ENCODE data around the gene ZMIZ1.
A peak's percentile ranks its signal among the peaks of the same experiment; 100 is the strongest.

ZMIZ1 gene

DNA sequence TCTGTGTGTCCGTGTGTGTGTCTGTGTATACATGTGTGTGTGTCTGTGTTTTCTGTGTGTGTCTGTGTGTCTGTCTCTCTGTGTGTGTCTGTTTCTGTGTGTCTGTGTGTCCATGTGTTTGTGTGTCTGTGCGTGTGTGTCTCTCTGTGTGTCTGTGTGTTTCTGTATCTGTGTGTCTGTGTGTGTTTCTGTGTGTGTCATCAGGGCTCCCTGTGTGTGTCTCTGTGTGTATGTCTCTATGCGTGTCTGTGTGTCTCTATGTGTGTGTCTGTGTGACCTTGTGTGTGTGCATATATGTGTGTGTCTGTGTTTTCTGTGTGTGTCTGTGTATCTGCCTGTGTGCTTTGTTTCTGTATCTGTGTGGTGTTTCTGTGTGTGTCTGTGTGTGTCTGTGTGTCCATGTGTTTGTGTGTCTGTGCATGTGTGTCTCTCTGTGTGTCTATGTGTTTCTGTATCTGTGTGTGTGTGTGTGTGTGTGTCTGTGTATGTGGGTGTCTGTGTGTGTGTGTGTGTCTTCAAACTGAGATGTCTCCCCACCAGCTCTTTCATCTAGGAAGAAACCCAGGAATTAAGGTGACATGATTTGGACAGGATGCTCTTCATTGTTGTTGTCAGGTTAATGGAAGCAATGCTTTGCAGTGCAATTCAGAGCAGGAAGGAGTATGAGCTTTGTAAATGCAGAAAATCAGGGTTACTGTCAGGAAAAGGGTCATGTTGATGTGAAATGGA, 257.8 kb downstream of the ZMIZ1 start:
- H4K20me1 ChIP-seq (ENCODE audit: insufficient read depth, low read length, poor library complexity, severe bottlenecking): no peaks in the 10 kb centered on the region
- TF ChIP-seq EZH2phosphoT487 (IDR thresholded peaks at IDR 0.05; ENCODE audit: borderline replicate concordance): no peak
- TF ChIP-seq, protein P1, sequence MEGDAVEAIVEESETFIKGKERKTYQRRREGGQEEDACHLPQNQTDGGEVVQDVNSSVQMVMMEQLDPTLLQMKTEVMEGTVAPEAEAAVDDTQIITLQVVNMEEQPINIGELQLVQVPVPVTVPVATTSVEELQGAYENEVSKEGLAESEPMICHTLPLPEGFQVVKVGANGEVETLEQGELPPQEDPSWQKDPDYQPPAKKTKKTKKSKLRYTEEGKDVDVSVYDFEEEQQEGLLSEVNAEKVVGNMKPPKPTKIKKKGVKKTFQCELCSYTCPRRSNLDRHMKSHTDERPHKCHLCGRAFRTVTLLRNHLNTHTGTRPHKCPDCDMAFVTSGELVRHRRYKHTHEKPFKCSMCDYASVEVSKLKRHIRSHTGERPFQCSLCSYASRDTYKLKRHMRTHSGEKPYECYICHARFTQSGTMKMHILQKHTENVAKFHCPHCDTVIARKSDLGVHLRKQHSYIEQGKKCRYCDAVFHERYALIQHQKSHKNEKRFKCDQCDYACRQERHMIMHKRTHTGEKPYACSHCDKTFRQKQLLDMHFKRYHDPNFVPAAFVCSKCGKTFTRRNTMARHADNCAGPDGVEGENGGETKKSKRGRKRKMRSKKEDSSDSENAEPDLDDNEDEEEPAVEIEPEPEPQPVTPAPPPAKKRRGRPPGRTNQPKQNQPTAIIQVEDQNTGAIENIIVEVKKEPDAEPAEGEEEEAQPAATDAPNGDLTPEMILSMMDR (conservative IDR thresholded peaks at IDR 0.05; ENCODE audit: low read length): no peak
- no peaks in the 10 kb centered on the region for H3K36me3 ChIP-seq (ENCODE audit: insufficient read depth, low read length)
- no peaks in the 10 kb centered on the region for H3K9me2 ChIP-seq (replicated peaks; ENCODE audit: low read depth, low read length)
- no peak overlapping the region for H3K4me3 ChIP-seq (ENCODE audit: low read length, poor library complexity, severe bottlenecking)
- no peaks in the 10 kb centered on the region for H3K79me2 ChIP-seq (ENCODE audit: insufficient read depth, low read length)
- no peaks in the 10 kb centered on the region for H3K9me3 ChIP-seq (ENCODE audit: insufficient read depth, low read depth, low read length)
- H3K9ac ChIP-seq (ENCODE audit: low read depth, low read length, poor library complexity, severe bottlenecking): peak overlapping the region; percentile 84
- H3K4me2 ChIP-seq (ENCODE audit: low read depth, low read length, poor library complexity, severe bottlenecking): no peak overlapping the region
- peaks cover 17% of the 10 kb centered on the region for H3F3A ChIP-seq (ENCODE audit: low read depth)
- H3K4me1 ChIP-seq (ENCODE audit: insufficient read depth, low read length, poor library complexity, severe bottlenecking): peaks cover 60% of the 10 kb centered on the region
- no peak overlapping the region for H2AFZ ChIP-seq (ENCODE audit: low read length)
- H3K27me3 ChIP-seq (ENCODE audit: insufficient read depth, low read length, poor library complexity, severe bottlenecking): no peaks in the 10 kb centered on the region

DNA sequence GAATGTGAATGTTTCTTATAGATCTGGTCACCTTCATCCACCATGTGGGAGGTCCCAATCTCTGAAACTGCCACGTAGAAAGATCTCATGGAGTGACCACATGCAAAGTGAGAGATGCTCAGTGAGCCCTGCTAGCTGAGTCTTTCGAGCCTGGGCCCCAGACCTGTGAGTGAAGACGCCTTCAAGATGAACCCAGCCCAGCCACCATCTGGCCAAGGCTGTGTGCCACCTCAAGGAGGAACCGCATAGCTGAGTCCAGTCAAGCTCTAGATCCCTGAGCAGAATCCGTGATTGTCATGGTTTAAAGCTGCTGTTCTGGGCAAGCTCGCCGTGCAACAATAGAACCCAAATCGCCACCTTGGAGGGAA, 258.3 kb downstream of the ZMIZ1 start:
- H2AFZ ChIP-seq (ENCODE audit: low read length): no peak overlapping the region
- H3K79me2 ChIP-seq (ENCODE audit: insufficient read depth, low read length): no peaks in the 10 kb centered on the region
- no peak for TF ChIP-seq EZH2phosphoT487 (IDR thresholded peaks at IDR 0.05; ENCODE audit: borderline replicate concordance)
- TF ChIP-seq, protein P1 (conservative IDR thresholded peaks at IDR 0.05; ENCODE audit: low read length): no peak
- H3K4me2 ChIP-seq (ENCODE audit: low read depth, low read length, poor library complexity, severe bottlenecking): no peak overlapping the region
- no peak overlapping the region for H3K9ac ChIP-seq (ENCODE audit: low read depth, low read length, poor library complexity, severe bottlenecking)
- no peaks in the 10 kb centered on the region for H3K9me3 ChIP-seq (ENCODE audit: insufficient read depth, low read depth, low read length)
- H3F3A ChIP-seq (ENCODE audit: low read depth): peaks cover 12% of the 10 kb centered on the region
- no peaks in the 10 kb centered on the region for H3K27me3 ChIP-seq (ENCODE audit: insufficient read depth, low read length, poor library complexity, severe bottlenecking)
- no peak overlapping the region for H3K4me3 ChIP-seq (ENCODE audit: low read length, poor library complexity, severe bottlenecking)
- H3K36me3 ChIP-seq (ENCODE audit: insufficient read depth, low read length): no peaks in the 10 kb centered on the region
- H3K9me2 ChIP-seq (replicated peaks; ENCODE audit: low read depth, low read length): no peaks in the 10 kb centered on the region
- H3K4me1 ChIP-seq (ENCODE audit: insufficient read depth, low read length, poor library complexity, severe bottlenecking): peaks cover 55% of the 10 kb centered on the region
- no peaks in the 10 kb centered on the region for H4K20me1 ChIP-seq (ENCODE audit: insufficient read depth, low read length, poor library complexity, severe bottlenecking)

DNA sequence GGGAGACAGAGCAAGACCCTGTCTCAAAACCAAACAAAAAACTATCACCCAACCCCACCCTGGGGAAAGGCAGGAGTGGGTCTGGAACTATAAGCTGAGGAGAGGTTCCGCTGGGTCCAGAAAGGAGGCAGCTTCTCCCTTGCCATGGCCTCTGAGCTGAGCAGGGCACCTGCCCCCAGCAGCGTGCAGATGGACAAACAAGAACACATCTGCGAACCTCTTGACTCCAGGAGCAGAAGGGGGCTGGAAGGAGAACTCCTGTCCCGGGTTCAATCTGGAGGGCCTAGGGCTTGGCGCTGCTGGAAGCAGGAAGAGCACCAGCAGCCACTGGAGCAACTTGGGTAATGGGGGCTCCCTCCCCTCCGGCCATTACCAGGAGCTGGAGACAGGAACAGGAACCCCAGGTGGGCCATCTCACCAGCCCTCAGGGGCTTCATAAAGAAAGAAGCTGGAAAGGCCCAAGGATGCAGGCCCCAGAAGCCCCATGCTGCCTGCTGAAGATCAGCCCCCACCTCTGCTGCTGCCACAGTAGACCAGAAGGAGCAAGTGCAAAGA, 259.5 kb downstream of the ZMIZ1 start:
- Histone ChIP-seq H3K4me1 (ENCODE audit: insufficient read depth, low read length, poor library complexity, severe bottlenecking) (peaks cover 44% of the 10 kb centered on the region), H3K36me3 (ENCODE audit: insufficient read depth, low read length) (no peaks in the 10 kb centered on the region), H3K27me3 (ENCODE audit: insufficient read depth, low read length, poor library complexity, severe bottlenecking) (no peaks in the 10 kb centered on the region), H3F3A (ENCODE audit: low read depth) (peaks cover 5% of the 10 kb centered on the region; the same call in 1 of the 2 replicates), H3K4me2 (ENCODE audit: low read depth, low read length, poor library complexity, severe bottlenecking) (no peak overlapping the region), H3K9me2 (replicated peaks; ENCODE audit: low read depth, low read length) (no peaks in the 10 kb centered on the region), H2AFZ (ENCODE audit: low read length) (no peak overlapping the region), H3K4me3 (ENCODE audit: low read length, poor library complexity, severe bottlenecking) (no peak overlapping the region), H4K20me1 (ENCODE audit: insufficient read depth, low read length, poor library complexity, severe bottlenecking) (no peaks in the 10 kb centered on the region), H3K9me3 (ENCODE audit: insufficient read depth, low read depth, low read length) (no peaks in the 10 kb centered on the region), H3K9ac (ENCODE audit: low read depth, low read length, poor library complexity, severe bottlenecking) (no peak overlapping the region), H3K79me2 (ENCODE audit: insufficient read depth, low read length) (no peaks in the 10 kb centered on the region)
- TF ChIP-seq EZH2phosphoT487 (IDR thresholded peaks at IDR 0.05; ENCODE audit: borderline replicate concordance): no peak
- TF ChIP-seq, protein P1 (conservative IDR thresholded peaks at IDR 0.05; ENCODE audit: low read length): no peak

Measured in Loucy (cell line).